Small intestine (tissue), 7 donors: Measurements from ENCODE around the gene USP54. TPM values are rescaled to one million over a fixed set of nuclear protein-coding genes. Genes with fewer than 3 reads are reported as not detected.
A peak's percentile ranks its signal among the peaks of the same experiment; 100 is the strongest.
"Not testable (repeated sequence)": the region's sequence is repeated elsewhere in the genome, so short reads cannot be mapped to it uniquely, and the experiment has no call there.

ENCODE experiments used
- DNase-seq, 2 donors: peaks; one replicate each; pipeline versions ENCODE4 v3.0.0 to v3.0.0-alpha.2; 2013
- FAIRE-seq: peaks from 2 replicates; lab custom pipeline; 2012; peaks lifted over from hg19 to GRCh38; lab: Jason Lieb, UNC
- H3K27ac ChIP-seq, 3 donors: one replicate each; pipeline ENCODE4 v1.5.1; 2013; ENCODE audit warnings: low read length in 2 of 3, mild to moderate bottlenecking in 2 of 3, control low read depth in 1 of 3, inconsistent platforms in 1 of 3, low read depth in 1 of 3, moderate library complexity in 1 of 3
- H3K27me3 ChIP-seq, 3 donors: one replicate each; pipeline ENCODE4 v1.6.1; 2013; ENCODE audit warnings: low read length in 3 of 3, inconsistent platforms in 1 of 3; ENCODE audit not compliant: control insufficient read depth in 3 of 3, insufficient read depth in 3 of 3
- H3K36me3 ChIP-seq, 3 donors: one replicate each; pipeline ENCODE4 v1.6.1; 2013; ENCODE audit warnings: low read length in 3 of 3, inconsistent platforms in 1 of 3, low read depth in 1 of 3, mild to moderate bottlenecking in 1 of 3, moderate library complexity in 1 of 3; ENCODE audit not compliant: control insufficient read depth in 3 of 3, insufficient read depth in 2 of 3
- H3K4me1 ChIP-seq, 3 donors: one replicate each; pipeline ENCODE4 v1.6.1; 2013; ENCODE audit warnings: low read length in 2 of 3, inconsistent platforms in 1 of 3, low read depth in 1 of 3, mild to moderate bottlenecking in 1 of 3, moderate library complexity in 1 of 3; ENCODE audit not compliant: control insufficient read depth in 3 of 3, insufficient read depth in 2 of 3
- H3K4me3 ChIP-seq, 3 donors: one replicate each; pipeline ENCODE4 v1.5.1; 2013; ENCODE audit warnings: low read length in 3 of 3, control low read depth in 1 of 3, inconsistent platforms in 1 of 3, low read depth in 1 of 3, mild to moderate bottlenecking in 1 of 3, moderate library complexity in 1 of 3
- H3K9me3 ChIP-seq, 2 donors: one replicate each; pipeline ENCODE4 v1.6.1; 2013; ENCODE audit warnings: low read depth in 1 of 2, low read length in 1 of 2; ENCODE audit not compliant: control insufficient read depth in 2 of 2, insufficient read depth in 1 of 2
- WGBS, 3 donors: extraction: QIAGEN DNeasy Blood & Tissue Kit; methylation state at CpG; one replicate each; pipeline ENCODE4 v1.1.7; 2013; 5-methylcytosine and 5-hydroxymethylcytosine counted together
- polyA plus RNA-seq, 4 donors: library from polyadenylated mRNA; stranded (reverse) in 3 of 4; unstranded in 1 of 4; fragments of 200-250 nt in 3 of 4; fragments of 120-200 nt in 1 of 4; gene quantifications; one replicate each; pipeline versions ENCODE4 v1.2.1 to v1.2.3, GENCODE V29; 2013
- donor health status: healthy with polysubstance abuse.
- donor health status: control.
- donor health status: control.
- donor health status: Bipolar disorder and iron deficiency.
- donor health status: healthy.

Gene USP54
- polyA plus RNA-seq, 4 donors = 2.4 to 44.8 (median 9.3) TPM

DNA sequence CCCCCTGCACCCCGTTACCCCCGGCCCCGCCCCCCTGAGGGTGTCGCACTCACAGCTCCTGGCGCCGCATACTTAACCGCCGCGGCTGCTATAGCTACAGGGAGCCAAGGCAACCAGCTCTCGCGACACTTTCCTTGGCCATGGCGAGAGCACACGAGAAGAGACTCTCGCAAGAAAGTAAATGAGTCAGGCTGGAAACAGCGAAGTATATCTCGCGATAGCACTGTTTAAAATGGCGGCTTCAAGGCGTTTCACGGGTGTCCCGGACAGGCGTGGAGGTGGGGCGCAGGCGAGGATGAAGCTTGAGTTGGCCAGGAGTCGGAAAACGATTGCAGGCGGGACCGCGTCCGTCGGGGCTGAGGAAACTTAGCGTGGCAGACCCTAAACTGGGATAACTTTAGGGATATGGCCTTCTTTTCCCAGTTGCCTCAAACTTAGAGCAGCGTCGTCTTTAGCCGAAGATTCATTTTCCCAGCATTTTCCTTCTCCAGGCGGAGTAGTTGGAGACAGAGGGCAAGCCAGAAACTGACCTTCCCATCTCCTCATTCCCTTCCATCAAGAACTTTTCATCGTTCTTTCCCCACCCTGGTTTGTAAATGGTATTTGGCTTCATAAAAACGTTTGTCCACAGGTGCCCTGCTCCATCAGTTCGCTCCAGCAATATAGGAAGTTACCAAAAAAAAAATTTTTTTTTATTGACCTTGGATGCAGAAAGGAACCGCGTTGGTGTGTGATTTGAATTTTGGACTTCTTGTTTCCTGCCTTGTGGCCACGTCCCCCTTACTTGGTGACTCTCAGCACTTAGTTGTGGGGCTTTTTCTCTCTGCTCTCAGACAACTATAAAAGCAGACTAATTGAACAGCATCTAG lies 35.0 kb upstream of the USP54 start:
- peak; percentile 99 for DNase-seq
- H3K4me3 ChIP-seq = peak overlapping the region; percentile 58 to 97 (median 71)
- FAIRE-seq = no peak
- H3K27ac ChIP-seq = peak overlapping the region; percentile 57 to 96 (median 92)
- H3K36me3 ChIP-seq = no peaks in the 10 kb centered on the region
- no peaks in the 10 kb centered on the region for H3K27me3 ChIP-seq
- H3K4me1 ChIP-seq = peaks cover 0 to 7% (median 3%) of the 10 kb centered on the region in 3 donors
- no peaks in the 10 kb centered on the region for H3K9me3 ChIP-seq
- WGBS, 3 donors = 0 to 1% (median 1%) methylated on average over 42 of the region's 42 CpGs

GRCh38 chr10:73625004-73625883 lies 34.1 kb upstream of the USP54 start:
- H3K4me1 ChIP-seq = peaks cover 0 to 7% (median 3%) of the 10 kb centered on the region in 3 donors
- no peaks in the 10 kb centered on the region for H3K36me3 ChIP-seq
- peak overlapping the region; percentile 58 to 97 (median 71) for H3K4me3 ChIP-seq
- H3K9me3 ChIP-seq = no peaks in the 10 kb centered on the region
- 1% methylated on average over 45 to 46 of the region's 46 CpGs for WGBS, 3 donors
- DNase-seq = peak; percentile 21 to 74
- no peak for FAIRE-seq
- no peaks in the 10 kb centered on the region for H3K27me3 ChIP-seq
- peak overlapping the region in 2 of 3 donors; percentile 71 to 96 for H3K27ac ChIP-seq

- 78 to 87% (median 84%) methylated on average over 4 of the region's 4 CpGs for WGBS, 3 donors
- FAIRE-seq = no peak
- no peaks in the 10 kb centered on the region for H3K27me3 ChIP-seq
- H3K4me1 ChIP-seq = peaks cover 0 to 3% (median 3%) of the 10 kb centered on the region in 3 donors
- no peak for DNase-seq
- no peaks in the 10 kb centered on the region for H3K36me3 ChIP-seq
- H3K4me3 ChIP-seq = no peak overlapping the region
- no peak overlapping the region for H3K27ac ChIP-seq
- H3K9me3 ChIP-seq = no peaks in the 10 kb centered on the region
Measured at GRCh38 chr10:73623056-73623455, 31.9 kb upstream of the USP54 start.

GRCh38 chr10:73620974-73621373 lies 29.8 kb upstream of the USP54 start:
- peak overlapping the region in 1 of 3 donors; percentile 6 for H3K27ac ChIP-seq
- 57 to 79% (median 75%) methylated on average over 12 of the region's 12 CpGs for WGBS, 3 donors
- not testable (repeated sequence) for H3K9me3 ChIP-seq, H3K4me1 ChIP-seq, H3K36me3 ChIP-seq, H3K27me3 ChIP-seq, H3K4me3 ChIP-seq, FAIRE-seq
- DNase-seq = peak in 1 of 2 donors; percentile 75

DNA sequence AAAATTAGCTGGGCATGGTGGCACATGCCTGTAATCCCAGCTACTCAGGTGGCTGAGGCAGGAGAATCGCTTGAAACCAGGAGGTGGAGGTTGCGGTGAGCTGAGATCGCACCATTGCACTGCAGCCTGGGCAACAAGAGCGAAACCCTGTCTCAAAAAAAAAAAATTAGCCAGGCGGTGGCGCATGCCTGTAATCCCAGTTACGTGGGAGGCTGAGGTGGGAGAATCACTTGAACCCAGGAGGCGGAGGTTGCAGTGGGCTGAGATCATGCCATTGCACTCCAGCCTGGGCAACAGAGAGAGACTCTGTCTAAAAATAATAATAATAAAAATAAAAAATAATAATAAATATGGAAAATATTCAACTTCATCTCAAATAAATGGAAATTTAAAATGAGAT lies 26.0 kb upstream of the USP54 start:
- not testable (repeated sequence) for H3K9me3 ChIP-seq, FAIRE-seq

GRCh38 chr10:73614720-73615119 lies 23.6 kb upstream of the USP54 start:
- DNase-seq = no peak
- H3K9me3 ChIP-seq = no peaks in the 10 kb centered on the region
- H3K4me3 ChIP-seq = no peak overlapping the region
- H3K36me3 ChIP-seq = peaks cover 0 to 18% (median 0%) of the 10 kb centered on the region in 3 donors
- WGBS, 3 donors = 86 to 88% (median 87%) methylated on average over 3 of the region's 3 CpGs
- no peak for FAIRE-seq
- H3K4me1 ChIP-seq = no peaks in the 10 kb centered on the region
- no peak overlapping the region for H3K27ac ChIP-seq
- H3K27me3 ChIP-seq = no peaks in the 10 kb centered on the region

More for the DNA sequence above, 26.0 kb upstream of the USP54 start:
- H3K27ac ChIP-seq, DNase-seq, H3K4me1 ChIP-seq, H3K27me3 ChIP-seq, H3K4me3 ChIP-seq: not testable (repeated sequence)
- H3K36me3 ChIP-seq = peaks cover 0 to 16% (median 0%) of the 10 kb centered on the region in 3 donors
- 97 to 98% (median 97%) methylated on average over 8 of the region's 8 CpGs for WGBS, 3 donors

- no peak for DNase-seq
- Histone ChIP-seq H3K9me3 (no peaks in the 10 kb centered on the region), H3K36me3 (peaks cover 0 to 32% (median 0%) of the 10 kb centered on the region in 3 donors), H3K4me3 (no peak overlapping the region), H3K27ac (no peak overlapping the region), H3K27me3 (no peaks in the 10 kb centered on the region), H3K4me1 (no peaks in the 10 kb centered on the region)
- 91 to 93% (median 91%) methylated on average over 4 of the region's 4 CpGs for WGBS, 3 donors
- no peak for FAIRE-seq
Measured at GRCh38 chr10:73609116-73609515, 18.0 kb upstream of the USP54 start.

DNA sequence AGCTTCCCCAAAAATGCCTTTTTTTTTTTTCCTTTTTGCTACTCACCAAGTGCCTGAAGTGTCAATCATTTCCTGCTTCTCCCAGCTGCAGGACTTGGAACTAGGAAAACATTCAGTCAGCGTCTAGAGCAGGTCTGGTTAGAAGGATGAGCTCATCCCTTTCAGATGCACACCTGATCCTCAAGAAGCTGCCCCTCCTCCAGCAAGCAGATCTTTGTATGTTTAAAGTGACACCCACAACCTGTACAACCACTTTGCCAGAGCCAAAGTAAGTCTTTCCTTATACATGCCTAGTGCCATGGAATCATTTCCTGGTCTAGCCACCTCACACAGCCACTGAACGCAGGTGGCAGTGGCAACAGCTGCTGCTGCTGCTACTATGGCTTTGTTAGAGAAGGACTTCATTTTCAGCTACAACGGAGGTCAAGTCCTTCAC lies 10.4 kb upstream of the USP54 start:
- no peak for FAIRE-seq
- 15 to 51% (median 38%) methylated on average over 3 of the region's 3 CpGs for WGBS, 3 donors
- Histone ChIP-seq H3K9me3 (no peaks in the 10 kb centered on the region), H3K4me3 (peak overlapping the region in 1 of 3 donors; percentile 1), H3K27me3 (no peaks in the 10 kb centered on the region), H3K27ac (peak overlapping the region; percentile 50 to 94 (median 91)), H3K4me1 (peaks cover 0 to 12% (median 0%) of the 10 kb centered on the region in 3 donors), H3K36me3 (peaks cover 0 to 21% (median 0%) of the 10 kb centered on the region in 3 donors)
- DNase-seq = peak; percentile 93 to 96
